GM20000 (cell line): ENCODE data around the gene ZFHX2.
A peak's percentile ranks its signal among the peaks of the same experiment; 100 is the strongest.

Experiments
- DNase-seq: peaks from one replicate; pipeline ENCODE4 v3.0.0; 2012; ENCODE audit warnings: low spot score
- TF ChIP-seq, protein P1 (sequence below): IDR thresholded peaks from 2 replicates; pipeline ENCODE4 v1.5.1; 2012; ENCODE audit warnings: mild to moderate bottlenecking, control low read depth; ENCODE audit errors: extremely low read depth, missing control alignments

Gene ZFHX2

GRCh38 chr14:23512156-23512555 lies 39.4 kb downstream of the ZFHX2 start:
- DNase-seq: peak; percentile 2
- TF ChIP-seq, protein P1, sequence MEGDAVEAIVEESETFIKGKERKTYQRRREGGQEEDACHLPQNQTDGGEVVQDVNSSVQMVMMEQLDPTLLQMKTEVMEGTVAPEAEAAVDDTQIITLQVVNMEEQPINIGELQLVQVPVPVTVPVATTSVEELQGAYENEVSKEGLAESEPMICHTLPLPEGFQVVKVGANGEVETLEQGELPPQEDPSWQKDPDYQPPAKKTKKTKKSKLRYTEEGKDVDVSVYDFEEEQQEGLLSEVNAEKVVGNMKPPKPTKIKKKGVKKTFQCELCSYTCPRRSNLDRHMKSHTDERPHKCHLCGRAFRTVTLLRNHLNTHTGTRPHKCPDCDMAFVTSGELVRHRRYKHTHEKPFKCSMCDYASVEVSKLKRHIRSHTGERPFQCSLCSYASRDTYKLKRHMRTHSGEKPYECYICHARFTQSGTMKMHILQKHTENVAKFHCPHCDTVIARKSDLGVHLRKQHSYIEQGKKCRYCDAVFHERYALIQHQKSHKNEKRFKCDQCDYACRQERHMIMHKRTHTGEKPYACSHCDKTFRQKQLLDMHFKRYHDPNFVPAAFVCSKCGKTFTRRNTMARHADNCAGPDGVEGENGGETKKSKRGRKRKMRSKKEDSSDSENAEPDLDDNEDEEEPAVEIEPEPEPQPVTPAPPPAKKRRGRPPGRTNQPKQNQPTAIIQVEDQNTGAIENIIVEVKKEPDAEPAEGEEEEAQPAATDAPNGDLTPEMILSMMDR: no peak

- DNase-seq: no peak
- TF ChIP-seq, protein P1: no peak
Measured at GRCh38 chr14:23494223-23494622, 57.3 kb downstream of the ZFHX2 start.

DNA sequence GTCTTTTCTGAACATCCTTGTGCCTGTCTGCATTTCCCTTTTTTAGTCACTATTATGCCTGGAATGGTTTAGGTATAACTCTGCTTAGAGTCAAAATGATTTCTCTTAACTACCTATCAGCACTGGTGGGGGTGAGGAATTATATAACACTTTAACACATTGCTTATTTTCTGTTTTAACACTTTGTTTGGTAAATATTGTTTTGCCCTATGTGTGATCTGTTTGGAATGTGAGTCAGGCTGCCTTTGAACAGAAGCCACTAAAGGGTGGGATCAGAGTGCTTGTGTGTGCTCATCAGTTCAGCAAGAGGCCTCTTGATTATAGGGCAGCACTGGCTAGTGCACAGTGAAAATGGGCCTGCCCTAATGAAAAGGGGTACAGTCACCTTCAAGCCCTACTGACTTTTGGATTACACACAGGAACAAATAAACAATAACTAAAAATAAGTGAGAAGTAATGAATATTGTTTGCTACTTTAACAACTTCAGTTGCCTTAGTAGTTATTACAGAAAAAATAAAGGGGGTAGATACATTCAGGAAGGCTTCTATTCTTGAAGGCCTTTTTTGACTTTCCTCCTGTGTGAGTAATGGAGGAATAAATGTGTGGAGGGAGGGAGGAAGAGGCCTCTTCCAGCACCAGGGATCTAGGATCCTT lies 58.8 kb downstream of the ZFHX2 start:
- TF ChIP-seq, protein P1: no peak
- DNase-seq: no peak

GRCh38 chr14:23487216-23487615 lies 64.3 kb downstream of the ZFHX2 start:
- no peak for DNase-seq
- TF ChIP-seq, protein P1: no peak

- TF ChIP-seq, protein P1: no peak
- DNase-seq: no peak
Measured at GRCh38 chr14:23486036-23486435, 65.5 kb downstream of the ZFHX2 start.

- no peak for DNase-seq
- TF ChIP-seq, protein P1: no peak
Measured at GRCh38 chr14:23485326-23485725, 66.2 kb downstream of the ZFHX2 start.

- TF ChIP-seq, protein P1: no peak
- DNase-seq: peak; percentile 34
Measured at GRCh38 chr14:23483236-23483854, 68.2 kb downstream of the ZFHX2 start.
